Karpas-422 (cell line): ENCODE data around the gene PXMP2. TPM values are rescaled to one million over a fixed set of nuclear protein-coding genes. Genes with fewer than 3 reads are reported as not detected.
"Not testable (repeated sequence)": the region's sequence is repeated elsewhere in the genome, so short reads cannot be mapped to it uniquely, and the experiment has no call there.

Experiments
- DNase-seq: peaks from one replicate; pipeline ENCODE4 v3.0.0-alpha.2; 2015
- H2AFZ ChIP-seq: fragments of 200-600 bp; sonication (generic); 2 replicates; pipeline ENCODE4 v1.6.1; 2014; ENCODE audit warnings: antibody characterized with exemption, low read length, mixed read lengths
- H3K27ac ChIP-seq: fragments of 200-600 bp; sonication (generic); 2 replicates; pipeline ENCODE4 v1.5.1; 2014; ENCODE audit warnings: mild to moderate bottlenecking, low read length, moderate library complexity
- H3K27me3 ChIP-seq: fragments of 200-600 bp; sonication (generic); 2 replicates; pipeline ENCODE4 v1.6.1; 2014; ENCODE audit warnings: low read length, mixed read lengths
- H3K36me3 ChIP-seq: fragments of 200-600 bp; sonication (generic); 2 replicates; pipeline ENCODE4 v1.6.1; 2014; ENCODE audit warnings: low read length, mixed read lengths; ENCODE audit not compliant: insufficient read depth
- H3K4me1 ChIP-seq: fragments of 200-600 bp; sonication (generic); 2 replicates; pipeline ENCODE4 v1.6.1; 2014; ENCODE audit warnings: mild to moderate bottlenecking, low read length, mixed read lengths
- H3K4me2 ChIP-seq: fragments of 200-600 bp; sonication (generic); 2 replicates; pipeline ENCODE4 v1.6.1; 2014; ENCODE audit warnings: low read length, low read depth, mild to moderate bottlenecking; ENCODE audit not compliant: poor library complexity, severe bottlenecking
- H3K4me3 ChIP-seq: fragments of 200-600 bp; sonication (generic); 2 replicates; pipeline ENCODE4 v1.5.1; 2014; ENCODE audit warnings: mild to moderate bottlenecking, antibody characterized with exemption, low read length, mixed read lengths
- H3K79me2 ChIP-seq: fragments of 200-600 bp; sonication (generic); 2 replicates; pipeline ENCODE4 v1.6.1; 2014; ENCODE audit warnings: mild to moderate bottlenecking, low read length, mixed read lengths
- H3K9ac ChIP-seq: fragments of 200-600 bp; sonication (generic); 2 replicates; pipeline ENCODE4 v1.6.0; 2014; ENCODE audit warnings: low read length
- H3K9me2 ChIP-seq: fragments of 200-600 bp; sonication (generic), shearing (Covaris generic); replicated peaks from 2 replicates; pipeline ENCODE4 v1.6.0; 2014; ENCODE audit warnings: mild to moderate bottlenecking, low read length, moderate library complexity; ENCODE audit not compliant: insufficient read depth
- H3K9me3 ChIP-seq: fragments of 300-700, 200-600 bp; sonication (generic); 2 replicates; pipeline ENCODE4 v1.6.1; 2014; ENCODE audit warnings: low read length, mixed read lengths
- H4K20me1 ChIP-seq: fragments of 200-600 bp; sonication (generic); 2 replicates; pipeline ENCODE4 v1.6.1; 2014; ENCODE audit warnings: mild to moderate bottlenecking, antibody characterized with exemption, low read length, low read depth; ENCODE audit not compliant: insufficient read depth
- small RNA-seq: library from RNA; depleted of rRNA; stranded (forward); fragments of <200 nt; gene quantifications from one replicate; pipeline ENCODE3, GENCODE V24; 2014
- total RNA-seq: library from RNA; depleted of rRNA; stranded (reverse); fragments of >200 nt; shearing (Covaris generic); gene quantifications from 2 replicates; pipeline ENCODE4 v1.2.3, GENCODE V29; 2014; ENCODE audit warnings: low replicate concordance; rRNA removed

Gene PXMP2
- total RNA-seq, 1 experiment from 2014 or later = 33.2 TPM

GRCh38 chr12:132746613-132747012 lies 59.2 kb downstream of the PXMP2 start:
- no peaks in the 10 kb centered on the region for H3K9me3 ChIP-seq
- no peak for DNase-seq
- no peaks in the 10 kb centered on the region for H3K4me1 ChIP-seq
- no peak overlapping the region for H3K4me2 ChIP-seq
- peaks cover 64% of the 10 kb centered on the region for H3K36me3 ChIP-seq
- H3K79me2 ChIP-seq = peaks cover 68% of the 10 kb centered on the region
- no peak overlapping the region for H3K4me3 ChIP-seq
- H3K27me3 ChIP-seq = no peaks in the 10 kb centered on the region
- H3K9me2 ChIP-seq = no peaks in the 10 kb centered on the region
- H3K27ac ChIP-seq = no peak overlapping the region
- H3K9ac ChIP-seq = no peak overlapping the region
- no peak overlapping the region for H2AFZ ChIP-seq
- H4K20me1 ChIP-seq = 0 out of 2 replicates have a peak, but pooled peaks cover 4% of the 10 kb centered on the region

- Histone ChIP-seq H3K9ac (no peak overlapping the region), H3K4me1 (no peaks in the 10 kb centered on the region), H3K4me3 (no peak overlapping the region), H3K27me3 (no peaks in the 10 kb centered on the region), H4K20me1 (0 out of 2 replicates have a peak, but pooled peaks cover 2% of the 10 kb centered on the region), H3K27ac (no peak overlapping the region), H3K4me2 (no peak overlapping the region), H3K36me3 (peaks cover 58% of the 10 kb centered on the region), H3K9me2 (no peaks in the 10 kb centered on the region), H3K79me2 (peaks cover 67% of the 10 kb centered on the region), H2AFZ (no peak overlapping the region), H3K9me3 (no peaks in the 10 kb centered on the region)
- no peak for DNase-seq
These were observed 60.0 kb downstream of the PXMP2 start for GRCh38 chr12:132747395-132747794.

GRCh38 chr12:132747896-132748295 lies 60.5 kb downstream of the PXMP2 start:
- Histone ChIP-seq H3K9ac (no peak overlapping the region), H4K20me1 (no peaks in the 10 kb centered on the region), H3K9me2 (no peaks in the 10 kb centered on the region), H3K27ac (no peak overlapping the region), H3K9me3 (no peaks in the 10 kb centered on the region), H3K4me3 (no peak overlapping the region), H2AFZ (no peak overlapping the region), H3K36me3 (peaks cover 58% of the 10 kb centered on the region), H3K4me2 (no peak overlapping the region), H3K4me1 (no peaks in the 10 kb centered on the region), H3K79me2 (peaks cover 67% of the 10 kb centered on the region), H3K27me3 (no peaks in the 10 kb centered on the region)
- DNase-seq = no peak

- H4K20me1 ChIP-seq = no peaks in the 10 kb centered on the region
- peaks cover 68% of the 10 kb centered on the region for H3K79me2 ChIP-seq
These were observed 60.9 kb downstream of the PXMP2 start for GRCh38 chr12:132748319-132748718.

GRCh38 chr12:132753670-132754069 lies 66.3 kb downstream of the PXMP2 start:
- H3K4me3 ChIP-seq, H3K4me1 ChIP-seq, H3K4me2 ChIP-seq, H3K27me3 ChIP-seq, H4K20me1 ChIP-seq, H3K9me3 ChIP-seq, H3K9ac ChIP-seq, H3K27ac ChIP-seq, H2AFZ ChIP-seq, H3K9me2 ChIP-seq, DNase-seq: not testable (repeated sequence)
- H3K79me2 ChIP-seq = peaks cover 76% of the 10 kb centered on the region
- peaks cover 47% of the 10 kb centered on the region for H3K36me3 ChIP-seq

More at GRCh38 chr12:132748319-132748718, 60.9 kb downstream of the PXMP2 start:
- Histone ChIP-seq H3K9ac (no peak overlapping the region), H3K4me2 (no peak overlapping the region), H3K27me3 (no peaks in the 10 kb centered on the region), H3K9me3 (no peaks in the 10 kb centered on the region), H3K9me2 (no peaks in the 10 kb centered on the region), H3K4me1 (no peaks in the 10 kb centered on the region), H3K27ac (no peak overlapping the region), H2AFZ (no peak overlapping the region), H3K4me3 (no peak overlapping the region), H3K36me3 (peaks cover 59% of the 10 kb centered on the region)
- no peak for DNase-seq

- Histone ChIP-seq H4K20me1 (peaks cover 8% of the 10 kb centered on the region; the same call in 1 of the 2 replicates), H3K4me1 (no peaks in the 10 kb centered on the region)
These were observed 67.0 kb downstream of the PXMP2 start for GRCh38 chr12:132754160-132754932.

More at GRCh38 chr12:132754160-132754932, 67.0 kb downstream of the PXMP2 start:
- Histone ChIP-seq H3K9me2 (no peaks in the 10 kb centered on the region), H3K4me3 (no peak overlapping the region), H3K27me3 (no peaks in the 10 kb centered on the region), H3K9ac (no peak overlapping the region), H3K9me3 (no peaks in the 10 kb centered on the region), H3K36me3 (peaks cover 52% of the 10 kb centered on the region), H3K79me2 (peaks cover 83% of the 10 kb centered on the region), H3K4me2 (no peak overlapping the region), H2AFZ (no peak overlapping the region), H3K27ac (no peak overlapping the region)
- DNase-seq = no peak

Small RNA genes within 50 kb of the gene (small RNA-seq; reads per million reads assigned to genes)
- not detected for gene RNA5SP379

Other genes starting within 250 kb of the PXMP2 start
- 4.0 and 4.1 TPM in 2 replicates for gene FBRSL1, start 197.4 kb upstream of the PXMP2 start, total RNA-seq
- gene LRCOL1, start 77.0 kb upstream of the PXMP2 start, total RNA-seq = not detected in 2 replicates
- gene P2RX2, start 68.8 kb upstream of the PXMP2 start, total RNA-seq = not detected in 2 replicates
- 37.9 and 49.5 TPM in 2 replicates for gene POLE, start 245 bp upstream of the PXMP2 start, total RNA-seq
- 42.5 and 63.2 TPM in 2 replicates for gene PGAM5, start 23.3 kb downstream of the PXMP2 start, total RNA-seq
- gene ANKLE2, start 74.2 kb downstream of the PXMP2 start, total RNA-seq = 42.7 and 47.9 TPM in 2 replicates
- gene GOLGA3, start 141.3 kb downstream of the PXMP2 start, total RNA-seq = 14.9 and 32.7 TPM in 2 replicates
- 7.1 and 10.1 TPM in 2 replicates for gene CHFR, start 200.0 kb downstream of the PXMP2 start, total RNA-seq